IPS-NIHi11 (cell line): ENCODE results near the gene POLR2L.

ENCODE experiments used
- DNase-seq: peaks from one replicate; pipeline ENCODE4 v3.0.0; 2012; ENCODE audit warnings: mixed read lengths, low spot score

Gene POLR2L

GRCh38 chr11:842370-843002 lies at the start of gene POLR2L, which contains the start of gene TSPAN4:
POLR2L (minus strand) TSS chr11:842529; CDS start chr11:842508, 21 bp downstream.
TSPAN4 (plus strand) TSS chr11:842852; CDS start chr11:850305, 7,453 bp downstream.
- peak; percentile 87 for DNase-seq

- no peak for DNase-seq
Observed at GRCh38 chr11:890794-891540, 48.6 kb upstream of the POLR2L start.

DNA sequence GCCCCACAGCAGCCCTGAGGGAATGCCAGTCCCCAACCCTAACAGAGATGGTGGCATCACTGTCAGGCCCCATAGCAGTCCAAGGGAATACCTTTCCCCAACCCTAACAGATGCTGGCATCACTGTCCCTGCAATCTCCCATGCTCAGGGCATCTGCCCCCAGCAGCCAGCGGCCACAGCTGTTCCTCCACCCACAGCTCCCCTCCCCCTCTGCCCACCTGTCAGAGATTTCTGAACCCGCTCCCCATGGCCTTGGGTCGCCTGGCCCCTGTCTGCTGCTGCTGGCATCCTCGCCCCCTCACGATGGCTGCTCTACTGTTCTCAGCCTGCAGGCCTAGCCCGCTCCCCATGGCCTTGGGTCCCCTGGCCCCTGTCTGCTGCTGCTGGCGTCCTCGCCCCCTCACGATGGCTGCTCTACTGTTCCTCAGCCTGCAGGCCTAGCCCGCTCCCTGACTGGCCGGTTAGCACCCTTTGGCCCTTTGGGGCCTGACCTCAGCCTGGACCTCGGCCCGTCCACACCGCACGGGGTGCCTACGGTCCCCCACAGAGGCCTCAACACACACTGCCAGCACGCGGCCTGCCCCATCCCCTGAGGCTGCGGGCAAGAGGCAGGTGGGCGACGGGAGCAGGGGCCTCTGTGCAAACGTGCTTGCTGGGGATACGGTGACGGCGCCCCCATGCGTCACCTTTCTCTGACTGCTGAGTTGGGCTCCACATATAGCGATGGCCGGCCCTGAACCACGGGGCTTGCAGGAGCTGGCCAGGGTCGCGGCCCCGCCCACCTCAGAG lies 47.6 kb upstream of the POLR2L start:
- DNase-seq = no peak

- no peak for DNase-seq
Observed at GRCh38 chr11:889257-889656, 46.9 kb upstream of the POLR2L start.

DNA sequence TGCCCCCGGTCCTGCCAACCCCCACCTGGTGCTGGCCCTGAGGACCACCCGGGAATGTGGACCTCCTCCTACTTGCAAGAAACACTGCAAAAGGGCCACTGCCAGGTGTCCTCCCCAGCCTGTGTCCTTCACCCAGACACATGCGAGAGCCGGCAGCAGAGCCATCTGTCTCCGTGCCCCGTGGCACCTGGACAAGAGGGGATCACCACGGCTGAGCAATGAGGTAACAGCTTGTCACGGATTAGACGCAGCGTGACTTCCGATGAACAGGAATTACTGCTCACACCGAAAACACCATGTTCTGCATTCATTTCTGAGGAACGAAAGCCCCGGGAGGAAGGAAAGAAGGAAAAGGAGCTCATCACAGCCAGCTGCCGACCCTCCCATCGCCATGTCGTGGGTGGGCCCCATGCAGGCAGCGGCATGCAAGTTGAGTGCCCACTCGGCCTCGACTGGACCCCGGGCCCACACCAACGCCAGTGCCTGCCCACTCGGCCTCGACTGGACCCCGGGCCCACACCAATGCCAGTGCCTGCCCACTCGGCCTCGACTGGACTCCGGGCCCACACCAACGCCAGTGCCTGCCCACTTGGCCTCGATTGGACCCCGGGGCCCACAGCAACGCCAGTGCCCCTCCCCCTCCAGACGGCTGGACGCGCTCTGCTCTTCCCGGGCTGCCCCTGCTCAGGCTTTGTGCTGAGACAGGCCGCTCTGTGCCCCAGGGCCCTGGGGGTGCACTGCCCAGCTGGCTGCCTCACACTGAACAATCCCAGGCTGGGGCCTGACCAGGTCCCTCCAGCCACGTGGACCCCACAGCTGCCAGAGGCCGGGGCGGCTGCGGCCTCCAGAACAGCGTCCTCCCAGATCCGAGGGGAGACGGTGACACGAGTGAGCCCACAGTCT lies 46.2 kb upstream of the POLR2L start:
- no peak for DNase-seq

DNA sequence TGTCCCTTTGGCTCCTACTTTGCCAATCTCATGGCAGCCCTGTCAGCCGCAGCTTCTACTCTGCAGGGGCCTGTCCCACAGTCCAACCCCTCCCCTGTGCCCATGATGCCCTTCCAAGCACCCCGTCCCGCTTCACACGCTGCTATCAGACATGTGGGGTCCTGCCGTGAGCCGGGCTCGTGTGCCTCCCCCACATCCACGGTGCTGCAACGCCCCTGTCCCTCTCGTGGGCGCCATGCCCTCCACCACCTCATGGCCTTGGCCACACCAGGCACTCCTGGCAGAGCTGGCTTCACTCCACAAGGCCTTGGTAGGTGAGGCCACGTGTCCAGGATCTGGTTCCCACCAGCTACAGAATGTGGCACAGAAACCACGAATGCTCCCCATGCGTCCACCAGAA lies 45.3 kb upstream of the POLR2L start:
- no peak for DNase-seq

- no peak for DNase-seq
Observed at GRCh38 chr11:886568-886967, 44.2 kb upstream of the POLR2L start.

DNA sequence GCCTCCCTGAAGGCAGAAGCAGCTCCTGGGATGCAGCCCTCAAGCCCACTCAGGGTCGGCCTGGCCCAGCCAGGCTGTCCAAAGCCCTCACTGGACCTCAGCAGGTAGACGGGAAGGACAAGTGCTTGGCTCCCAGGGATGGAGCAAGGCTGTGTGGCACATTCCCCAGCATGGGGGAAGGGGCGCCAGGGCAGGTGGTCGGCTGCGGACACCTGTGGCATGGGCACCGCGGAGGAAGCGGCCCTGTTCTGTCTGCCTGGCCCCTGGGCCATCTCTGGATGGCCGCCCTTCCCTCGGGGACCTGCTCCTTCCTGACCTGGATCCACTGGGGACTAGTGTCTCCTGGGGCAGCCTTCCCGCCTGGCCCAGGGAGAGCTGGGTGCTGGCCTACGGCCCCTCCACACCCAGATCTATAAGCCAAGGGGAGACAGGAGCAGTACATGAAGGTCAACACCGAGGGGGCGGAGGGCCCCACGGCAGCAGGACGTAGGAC lies 42.3 kb upstream of the POLR2L start:
- no peak for DNase-seq

DNA sequence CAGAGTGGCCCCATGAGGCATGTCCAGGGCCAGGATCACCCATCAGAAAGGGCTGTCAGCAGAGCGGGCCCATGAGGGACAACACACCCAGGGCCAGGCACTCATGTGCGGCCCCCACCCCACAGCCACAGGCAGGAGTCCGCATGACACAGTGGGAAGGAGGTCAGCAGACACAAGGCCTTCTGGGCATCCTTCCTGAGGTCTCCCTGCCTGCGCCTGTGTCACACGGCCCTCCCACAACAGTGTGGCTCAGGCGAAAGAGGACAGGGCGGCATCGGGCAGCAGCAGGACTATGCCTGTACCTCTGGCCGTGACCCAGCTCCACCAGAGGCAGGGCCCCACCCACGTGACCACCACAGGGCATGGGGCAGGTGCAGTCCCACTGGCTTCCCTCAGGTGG lies 41.2 kb upstream of the POLR2L start:
- no peak for DNase-seq

DNA sequence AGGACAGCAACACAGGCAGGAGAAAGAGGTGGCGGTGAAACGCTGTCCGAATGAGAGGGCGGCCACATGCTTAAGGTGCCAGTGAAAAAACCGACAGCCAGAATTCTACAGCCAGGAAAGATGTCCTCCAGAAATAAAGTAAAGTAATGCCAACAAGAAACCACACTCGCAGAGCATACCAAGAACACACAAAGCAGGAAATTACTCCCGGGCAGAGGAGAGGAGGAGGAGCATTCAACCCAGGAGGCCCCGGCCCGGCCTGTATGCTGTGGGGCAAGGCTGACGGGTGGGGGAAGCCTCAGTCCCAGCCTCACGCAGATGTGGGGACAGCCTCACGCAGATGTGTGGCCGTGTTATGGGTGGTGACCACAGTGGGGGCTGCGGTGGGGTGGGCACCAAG lies 40.3 kb upstream of the POLR2L start:
- no peak for DNase-seq

DNA sequence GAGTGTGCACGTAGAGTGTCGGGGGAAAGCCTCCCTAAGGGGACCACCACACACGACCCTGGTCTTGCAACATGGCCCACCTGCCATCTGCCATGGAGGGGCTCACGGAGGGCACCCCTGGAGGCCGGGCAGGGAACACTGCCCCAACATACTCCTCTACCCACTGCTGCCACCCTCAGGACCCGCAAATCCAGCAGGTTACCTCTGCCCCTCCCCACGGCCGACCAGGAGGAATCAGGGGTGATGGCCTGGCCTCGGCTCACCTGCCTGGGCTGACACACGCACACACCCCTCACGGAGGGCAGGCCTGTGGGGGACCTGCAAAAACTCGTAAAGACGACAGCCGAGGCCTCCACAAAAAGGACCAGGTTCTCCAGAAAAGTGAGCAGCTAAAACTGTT lies 38.1 kb upstream of the POLR2L start:
- no peak for DNase-seq

- peak; percentile 68 for DNase-seq
Observed at GRCh38 chr11:877565-877964, 35.2 kb upstream of the POLR2L start.

DNA sequence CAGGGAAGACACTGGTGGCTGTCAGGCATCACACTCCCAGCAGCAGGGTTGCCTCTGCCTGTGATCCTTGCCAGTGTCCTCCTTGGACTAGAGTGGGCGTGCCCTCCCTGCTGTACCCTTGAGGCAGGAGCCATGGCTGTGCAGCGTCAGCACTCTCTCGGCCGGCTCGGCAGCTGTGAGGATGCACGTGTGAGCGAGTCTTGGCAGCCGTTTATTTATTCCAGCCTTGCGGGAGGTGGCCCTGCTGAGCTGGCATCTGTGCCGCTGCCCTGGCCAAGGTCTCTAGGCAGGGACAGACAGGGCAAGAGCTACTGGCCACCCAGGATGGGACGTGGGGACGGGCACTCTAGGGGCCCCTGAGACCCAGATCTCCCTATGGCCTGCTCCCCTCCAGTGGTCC lies 34.2 kb upstream of the POLR2L start:
- DNase-seq = no peak

DNA sequence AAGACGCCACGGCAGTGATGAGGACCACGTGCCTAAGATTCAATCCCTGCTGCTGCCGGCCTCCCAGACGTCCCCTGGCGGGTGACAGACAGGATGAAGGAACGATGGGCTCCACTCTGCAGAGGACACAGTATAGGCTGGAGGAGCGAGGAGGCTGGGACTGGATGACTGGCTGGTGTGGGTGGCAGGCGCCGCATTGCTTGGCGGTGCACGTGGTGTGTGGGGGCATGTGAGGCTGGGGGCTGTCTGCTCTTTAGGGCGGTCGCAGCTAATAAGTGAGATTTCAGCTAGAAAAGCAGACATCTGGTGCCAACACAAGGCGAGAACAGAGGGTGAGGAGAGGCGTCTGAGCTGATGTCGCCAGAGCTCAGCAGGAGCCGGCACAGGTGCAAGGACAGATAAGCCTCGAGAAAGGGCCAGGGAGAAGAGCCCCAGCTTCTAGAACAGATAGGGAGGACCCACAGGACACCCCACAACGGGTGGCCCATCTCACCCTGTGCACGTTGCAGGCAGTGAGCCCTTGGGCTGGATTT lies 33.5 kb upstream of the POLR2L start:
- DNase-seq = no peak

DNA sequence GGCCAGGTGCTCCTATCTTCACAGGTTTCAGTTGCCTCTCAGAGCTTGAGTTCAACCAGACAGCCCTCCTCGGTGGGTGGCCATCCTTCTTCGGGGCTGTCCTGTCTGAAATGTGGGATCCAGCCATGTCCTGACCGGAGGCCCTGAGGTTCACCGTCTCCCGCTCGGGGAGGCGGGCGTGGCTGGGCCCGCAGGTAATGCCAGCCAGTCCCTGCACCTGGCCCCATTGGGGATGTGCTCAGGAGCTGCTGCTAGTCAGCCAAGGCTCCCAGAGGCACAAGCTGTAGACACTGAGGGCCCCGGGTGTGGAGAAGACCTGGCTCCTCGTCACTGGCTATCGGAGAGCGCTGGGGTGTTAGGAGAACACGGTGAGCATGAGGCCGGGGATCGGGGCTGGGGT lies 32.9 kb upstream of the POLR2L start:
- no peak for DNase-seq

GRCh38 chr11:873706-874105 lies 31.4 kb upstream of the POLR2L start:
- DNase-seq = no peak

DNA sequence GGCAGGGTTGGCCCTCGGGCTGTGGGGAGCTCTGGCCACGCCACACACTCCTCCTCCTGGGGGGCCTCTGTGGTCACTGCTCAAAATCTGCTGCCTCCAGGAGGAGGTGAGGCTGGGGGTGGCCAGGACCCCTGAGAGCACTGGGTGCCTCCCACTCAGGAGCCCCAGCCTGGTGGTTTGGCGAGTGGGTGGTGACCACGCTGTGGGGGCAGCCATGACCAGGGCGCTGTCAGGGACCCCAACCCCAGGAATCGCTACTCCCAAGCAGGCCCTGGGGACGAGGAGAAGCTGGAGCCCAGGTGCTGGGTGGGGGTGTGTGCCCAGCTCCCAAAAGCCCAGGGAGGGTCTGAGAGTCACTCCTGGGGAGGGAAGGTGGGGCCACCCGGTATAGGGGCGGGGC lies 30.5 kb upstream of the POLR2L start:
- DNase-seq = no peak

DNA sequence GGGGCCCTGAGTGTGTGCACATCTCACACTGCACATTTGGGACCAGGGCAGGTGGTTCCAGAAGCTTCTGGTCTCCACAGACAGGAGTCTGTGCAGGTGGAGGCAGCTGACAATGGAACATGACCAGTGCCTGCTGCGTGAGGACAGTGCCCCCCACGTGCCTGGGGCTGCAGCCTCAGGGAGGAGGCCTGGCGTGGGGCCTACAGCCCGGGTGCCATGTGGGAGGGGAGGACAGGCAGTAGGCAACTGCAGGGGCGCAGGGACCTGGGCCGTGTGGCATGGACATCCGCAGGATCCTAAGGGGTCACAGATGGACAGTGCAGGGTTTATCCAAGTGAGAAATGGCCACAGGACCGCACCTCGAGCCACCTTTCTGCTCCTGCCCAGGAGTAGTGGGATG lies 29.1 kb upstream of the POLR2L start:
- DNase-seq = no peak

DNA sequence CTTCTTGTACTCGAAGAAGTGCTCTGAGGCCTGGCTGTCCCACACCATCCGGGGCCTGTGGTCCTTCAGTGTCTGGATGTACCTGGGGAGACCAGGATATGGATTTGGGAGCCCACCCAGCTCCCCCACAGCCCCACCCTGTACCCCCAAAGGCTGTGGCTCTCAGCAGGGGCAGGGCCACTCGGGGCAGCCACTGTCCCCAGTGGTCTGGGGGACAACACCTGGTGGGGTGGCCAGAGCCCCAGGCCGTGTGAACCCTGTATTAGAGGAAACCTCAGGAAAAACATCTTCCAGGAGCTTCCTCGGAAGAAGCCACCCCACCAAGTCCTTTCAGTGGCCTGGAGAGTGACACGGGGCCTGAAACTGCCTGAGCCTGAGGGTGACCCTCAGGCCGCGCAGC lies 28.1 kb upstream of the POLR2L start:
- DNase-seq = no peak

GRCh38 chr11:870127-870413 lies 27.7 kb upstream of the POLR2L start:
- DNase-seq = peak; percentile 78

- DNase-seq = no peak
Observed at GRCh38 chr11:869399-870126, 27.2 kb upstream of the POLR2L start.
